AG04450 (cell line): ENCODE measurements around the gene DDX18. TPM values are rescaled to one million over a fixed set of nuclear protein-coding genes. Genes with fewer than 3 reads are reported as not detected.

Experiments
- CTCF ChIA-PET: fragments of 300-600, 350-600 bp; formaldehyde crosslinking; extraction: SDS; loops from one replicate; lab custom pipeline; 2022; ENCODE audit warnings: antibody characterized with exemption, inconsistent platforms; lab: Charles Lee
- POLR2A ChIA-PET: fragments of 350-600 bp; formaldehyde crosslinking; extraction: SDS; loops from one replicate; lab custom pipeline; 2021; ENCODE audit warnings: antibody characterized with exemption, inconsistent platforms; lab: Yijun Ruan, JAX
- DNase-seq: peaks from one replicate; pipeline ENCODE4 v3.0.0-alpha.2; 2011; ENCODE audit warnings: low read depth, low spot score
- H3K27ac ChIP-seq: one replicate; pipeline ENCODE4 v1.5.1; 2012; ENCODE audit warnings: low read depth, low read length, control low read depth
- H3K27me3 ChIP-seq: one replicate; pipeline ENCODE4 v1.6.0; 2012; ENCODE audit warnings: low read length; ENCODE audit not compliant: control insufficient read depth, insufficient read depth
- H3K4me3 ChIP-seq: 2 replicates; pipeline ENCODE4 v1.5.1; 2011; ENCODE audit warnings: mild to moderate bottlenecking, low read depth, low read length, control low read depth
- H3K9me3 ChIP-seq: 2 replicates; pipeline ENCODE4 v1.5.1; 2012; ENCODE audit warnings: low read length; ENCODE audit not compliant: control insufficient read depth, insufficient read depth
- CTCF ChIP-seq: IDR thresholded peaks from 2 replicates; pipeline ENCODE4 v1.5.1; 2011; ENCODE audit warnings: low read depth, low read length, control low read depth, inconsistent platforms
- polyA plus RNA-seq: library from polyadenylated mRNA; depleted of rRNA; stranded (reverse); fragments of >200 nt; gene quantifications from 2 replicates; pipeline ENCODE4 v1.2.3, GENCODE V29; 2011

DDX18 gene
- polyA plus RNA-seq, 1 experiment = 53.5 TPM

GRCh38 chr2:117858336-117858735 is 43.8 kb downstream of the DDX18 start:
- Histone ChIP-seq H3K27ac (no peak overlapping the region), H3K9me3 (peaks cover 22% of the 10 kb centered on the region), H3K4me3 (no peak overlapping the region), H3K27me3 (peaks cover 3% of the 10 kb centered on the region)
- TF ChIP-seq CTCF = no peak
- ChIA-PET POLR2A (no interaction called here), CTCF (interaction anchor here (0.6 to 1.3 kb wide), 2 partner anchors 14 to 145 kb away, joined by 4 to 6 read pairs; no protein-coding TSS in a partner anchor)
- no peak for DNase-seq

- peaks cover 22% of the 10 kb centered on the region for H3K9me3 ChIP-seq
- H3K27me3 ChIP-seq = peaks cover 3% of the 10 kb centered on the region
- ChIA-PET CTCF (interaction anchor here (0.6 to 1.3 kb wide), 2 partner anchors 15 to 144 kb away, joined by 4 to 6 read pairs; no protein-coding TSS in a partner anchor), POLR2A (no interaction called here)
- H3K27ac ChIP-seq = no peak overlapping the region
- no peak overlapping the region for H3K4me3 ChIP-seq
- no peak for DNase-seq
- TF ChIP-seq CTCF = no peak
Observed at GRCh38 chr2:117858892-117859531, 44.5 kb downstream of the DDX18 start.

- DNase-seq = no peak
- CTCF ChIA-PET = interaction anchor here (1.0 kb wide), 1 partner anchor 144 kb away, joined by 3 read pairs; no protein-coding TSS in a partner anchor
- Histone ChIP-seq H3K9me3 (peaks cover 22% of the 10 kb centered on the region), H3K4me3 (no peak overlapping the region), H3K27ac (no peak overlapping the region), H3K27me3 (peaks cover 3% of the 10 kb centered on the region)
- TF ChIP-seq CTCF = no peak
- POLR2A ChIA-PET = no interaction called here
Observed at GRCh38 chr2:117859532-117859911, 45.0 kb downstream of the DDX18 start.

GRCh38 chr2:117859924-117860647 is 45.6 kb downstream of the DDX18 start:
- POLR2A ChIA-PET = no interaction called here
- H3K27me3 ChIP-seq = peaks cover 3% of the 10 kb centered on the region

More at GRCh38 chr2:117859924-117860647, 45.6 kb downstream of the DDX18 start:
- no peak for TF ChIP-seq CTCF
- CTCF ChIA-PET = interaction anchor here (1.0 kb wide), 1 partner anchor 143 kb away, joined by 3 read pairs; no protein-coding TSS in a partner anchor
- H3K9me3 ChIP-seq = peaks cover 22% of the 10 kb centered on the region
- H3K4me3 ChIP-seq = peak overlapping the region; percentile 27; the same call in 1 of the 2 replicates
- DNase-seq = no peak
- no peak overlapping the region for H3K27ac ChIP-seq
